Prostate gland (tissue), 2 donors: ENCODE measurements around the gene FAM241A.

Experiments
- CTCF ChIP-seq, 4 experiments: fragments of 200-600 bp in 2 of 4; fragments of 450-650 bp in 2 of 4; sonication (generic) in 2 of 4; IDR thresholded peaks; 1 replicate in 3 of 4; 2 replicates in 1 of 4; pipeline ENCODE4 v1.5.1; 2016 to 2019; ENCODE audit warnings: antibody characterized with exemption in 4 of 4, mild to moderate bottlenecking in 2 of 4, moderate library complexity in 2 of 4
- POLR2A ChIP-seq: fragments of 450-650 bp; IDR thresholded peaks from one replicate; pipeline ENCODE4 v1.6.1; 2016; ENCODE audit warnings: antibody characterized with exemption, mild to moderate bottlenecking

- no peak for TF ChIP-seq CTCF (IDR thresholded peaks at IDR 0.05)
- TF ChIP-seq POLR2A, result no peak
Measured at GRCh38 chr4:112111306-112111705, 33.9 kb upstream of the FAM241A start.
